Rectal smooth muscle tissue (tissue), 1 donor: Measurements from ENCODE around the gene LAP3.

Experiments
- H3K27ac ChIP-seq: one replicate; pipeline ENCODE4 v1.7.0; 2013; ENCODE audit warnings: low read depth, low read length, inconsistent platforms
- H3K27me3 ChIP-seq: one replicate; pipeline ENCODE4 v1.7.0; 2013; ENCODE audit warnings: low read length; ENCODE audit not compliant: control insufficient read depth, insufficient read depth
- H3K36me3 ChIP-seq: one replicate; pipeline ENCODE4 v1.7.0; 2013; ENCODE audit warnings: low read length; ENCODE audit not compliant: control insufficient read depth, insufficient read depth
- H3K4me1 ChIP-seq: one replicate; pipeline ENCODE4 v1.7.0; 2013; ENCODE audit warnings: low read length; ENCODE audit not compliant: control insufficient read depth, insufficient read depth
- H3K4me3 ChIP-seq: one replicate; pipeline ENCODE4 v1.7.0; 2013; ENCODE audit warnings: low read length
- H3K9ac ChIP-seq: one replicate; pipeline ENCODE4 v1.7.0; 2013; ENCODE audit warnings: low read length

Gene LAP3

DNA sequence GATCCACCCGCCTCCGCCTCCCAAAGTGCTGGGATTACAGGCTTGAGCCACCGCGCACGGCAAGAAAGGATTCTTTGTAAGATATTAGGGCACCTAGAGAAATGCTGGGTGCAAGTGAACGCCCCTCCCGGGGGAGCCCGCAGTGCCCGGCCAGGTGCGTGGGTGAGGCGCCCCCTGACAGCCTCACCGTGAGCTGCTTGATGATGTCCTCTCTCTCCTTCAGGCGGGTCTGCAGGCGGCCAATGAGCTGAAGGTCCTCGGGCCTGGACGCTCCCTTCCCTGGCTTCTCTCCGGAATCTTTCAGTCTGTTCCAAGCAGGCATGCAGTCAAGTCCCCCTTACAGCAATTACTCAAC lies 59.3 kb downstream of the LAP3 start:
- Histone ChIP-seq H3K4me3 (no peak overlapping the region), H3K9ac (no peak overlapping the region), H3K36me3 (peaks cover 14% of the 10 kb centered on the region), H3K4me1 (no peaks in the 10 kb centered on the region), H3K27me3 (no peaks in the 10 kb centered on the region), H3K27ac (no peak overlapping the region)

DNA sequence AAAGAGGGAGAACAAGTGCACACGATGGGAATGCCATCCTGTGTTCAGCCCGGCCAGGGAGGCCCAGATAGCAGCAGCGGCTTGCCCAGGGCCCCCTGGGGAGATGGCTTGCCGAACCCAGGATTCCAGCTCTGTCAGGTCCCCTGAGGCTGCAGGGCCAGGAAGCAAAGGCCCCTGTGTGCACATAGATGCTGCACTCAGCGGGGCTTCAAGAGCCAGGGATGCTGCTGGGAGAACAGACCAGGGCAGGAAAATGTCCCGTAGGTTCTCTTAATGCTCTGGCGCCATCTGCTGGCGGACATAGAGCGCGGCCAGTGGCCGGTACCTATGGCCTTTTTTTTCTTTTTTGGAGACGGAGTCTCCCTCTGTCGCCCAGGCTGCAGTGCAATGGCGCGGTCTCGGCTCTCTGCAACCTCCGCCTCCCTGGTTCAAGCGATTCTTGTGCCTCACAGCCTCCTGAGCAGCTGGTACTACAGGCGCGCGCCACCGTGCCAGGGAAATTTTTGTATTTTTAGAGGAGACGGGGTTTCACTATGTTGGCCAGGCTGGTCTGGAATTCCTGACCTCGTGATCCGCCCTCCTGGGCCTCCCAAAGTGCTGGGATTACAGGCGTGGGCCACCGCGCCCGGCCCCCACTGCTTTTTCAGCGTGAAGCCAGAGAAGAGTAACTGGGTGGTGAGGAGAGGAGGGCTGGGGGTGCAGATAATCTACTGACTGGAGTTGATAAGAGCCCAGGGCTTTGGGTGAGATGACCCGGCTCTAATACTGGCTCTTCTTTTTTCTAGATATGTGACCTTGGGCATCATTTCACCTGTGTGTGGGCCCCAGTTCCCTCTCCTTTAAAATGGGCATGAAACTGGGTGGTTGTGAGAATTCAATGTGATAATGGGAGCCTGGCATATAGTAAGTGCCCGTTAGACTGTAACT lies 60.0 kb downstream of the LAP3 start:
- peaks cover 14% of the 10 kb centered on the region for H3K36me3 ChIP-seq
- H3K27ac ChIP-seq: no peak overlapping the region
- no peaks in the 10 kb centered on the region for H3K27me3 ChIP-seq
- H3K9ac ChIP-seq: no peak overlapping the region
- no peak overlapping the region for H3K4me3 ChIP-seq
- H3K4me1 ChIP-seq: no peaks in the 10 kb centered on the region

DNA sequence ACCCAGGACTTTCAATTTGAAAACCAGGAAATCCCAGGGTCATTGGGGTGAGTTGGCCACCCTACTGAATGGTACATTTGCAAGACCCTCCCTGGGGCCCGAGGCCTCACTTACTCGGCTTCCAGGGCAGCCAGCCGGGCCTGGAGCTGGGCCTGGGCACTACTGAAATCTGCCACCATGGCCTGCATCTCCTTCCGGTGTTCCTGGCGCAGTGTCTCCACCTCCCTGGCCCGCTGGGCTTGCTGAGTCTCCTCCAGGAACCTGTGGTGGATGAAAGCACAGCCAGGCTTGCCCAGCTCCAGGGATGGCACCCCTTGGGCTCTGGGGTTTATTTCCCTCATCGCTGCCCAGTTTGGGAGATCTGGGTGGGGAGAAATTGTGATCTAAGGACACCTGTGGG lies 62.1 kb downstream of the LAP3 start:
- no peak overlapping the region for H3K9ac ChIP-seq
- peaks cover 6% of the 10 kb centered on the region for H3K36me3 ChIP-seq
- H3K4me3 ChIP-seq: no peak overlapping the region
- no peak overlapping the region for H3K27ac ChIP-seq
- H3K27me3 ChIP-seq: no peaks in the 10 kb centered on the region
- H3K4me1 ChIP-seq: no peaks in the 10 kb centered on the region

DNA sequence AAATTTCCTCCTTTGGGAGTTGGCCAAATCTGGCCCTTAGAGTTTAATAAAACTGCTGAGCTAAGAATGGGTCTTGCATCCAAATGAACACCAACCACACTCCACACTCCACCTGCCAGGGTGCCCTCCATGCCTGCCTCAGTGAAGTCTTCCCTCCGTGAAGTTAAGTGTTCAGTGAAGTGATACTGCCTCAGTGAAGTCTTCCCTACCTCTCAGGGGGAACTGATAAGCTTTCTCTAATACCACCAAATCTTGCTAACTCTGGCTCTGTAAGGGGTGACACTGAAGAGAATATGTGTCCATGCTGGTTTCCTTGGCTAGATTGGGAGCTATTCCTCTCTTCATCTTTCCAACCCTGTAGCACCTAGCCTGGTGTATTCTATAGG lies 65.4 kb downstream of the LAP3 start:
- H3K27me3 ChIP-seq: no peaks in the 10 kb centered on the region
- H3K4me3 ChIP-seq: no peak overlapping the region
- H3K27ac ChIP-seq: no peak overlapping the region
- peaks cover 3% of the 10 kb centered on the region for H3K36me3 ChIP-seq
- H3K9ac ChIP-seq: no peak overlapping the region
- no peaks in the 10 kb centered on the region for H3K4me1 ChIP-seq

DNA sequence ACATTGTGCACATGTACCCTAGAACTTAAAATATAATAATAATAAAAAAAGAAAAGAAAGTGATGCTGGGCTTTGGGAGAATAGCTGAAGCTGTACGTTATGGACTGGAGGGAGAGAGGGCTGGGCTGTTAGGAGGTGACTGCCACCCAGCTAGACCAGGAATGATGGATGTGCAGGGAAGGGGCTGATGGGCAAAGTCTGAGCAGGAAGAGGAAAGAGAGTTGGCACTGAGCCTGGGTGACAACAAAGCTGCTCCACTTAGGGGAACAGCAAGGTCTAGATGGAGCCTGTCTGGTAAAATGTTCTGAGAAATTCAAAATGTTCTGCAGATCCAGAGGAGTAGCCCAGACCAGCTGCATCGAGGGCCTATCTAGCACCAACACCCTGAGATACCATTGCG lies 69.7 kb downstream of the LAP3 start:
- Histone ChIP-seq H3K36me3 (no peaks in the 10 kb centered on the region), H3K4me1 (no peaks in the 10 kb centered on the region), H3K4me3 (no peak overlapping the region), H3K27me3 (no peaks in the 10 kb centered on the region), H3K9ac (no peak overlapping the region), H3K27ac (no peak overlapping the region)

DNA sequence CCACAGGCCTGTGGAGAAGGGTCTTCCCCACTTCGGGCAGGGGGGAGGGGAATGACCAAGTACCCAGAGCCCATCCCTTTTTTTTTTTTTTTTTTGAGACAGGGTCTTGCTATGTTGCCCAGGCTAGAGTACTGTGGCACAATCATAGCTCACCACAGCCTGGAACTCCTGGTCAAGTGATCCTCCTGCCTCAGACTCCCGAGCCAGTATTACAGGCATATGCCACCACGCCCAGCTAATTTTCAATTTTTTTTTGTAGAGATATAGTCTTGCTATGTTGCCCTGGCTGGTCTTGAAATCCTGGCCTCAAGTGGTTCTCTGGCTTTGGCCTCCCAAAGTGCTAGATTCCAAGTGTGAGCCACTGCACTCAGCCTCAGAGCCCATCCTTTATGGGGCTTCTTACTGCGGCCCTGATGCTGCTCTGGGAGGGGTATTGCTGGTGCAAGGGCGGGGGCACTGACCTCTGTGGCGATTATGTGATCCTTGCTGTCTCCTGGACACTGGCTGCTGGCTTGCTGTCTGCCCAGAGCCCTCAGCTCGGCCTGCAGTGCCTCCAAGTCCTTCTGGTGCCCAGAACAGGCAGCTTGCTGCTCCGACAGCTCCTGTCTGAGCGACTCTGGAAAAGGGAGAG lies 70.3 kb downstream of the LAP3 start:
- H3K27me3 ChIP-seq: no peaks in the 10 kb centered on the region
- H3K4me1 ChIP-seq: no peaks in the 10 kb centered on the region
- no peak overlapping the region for H3K9ac ChIP-seq
- no peaks in the 10 kb centered on the region for H3K36me3 ChIP-seq
- no peak overlapping the region for H3K27ac ChIP-seq
- no peak overlapping the region for H3K4me3 ChIP-seq

DNA sequence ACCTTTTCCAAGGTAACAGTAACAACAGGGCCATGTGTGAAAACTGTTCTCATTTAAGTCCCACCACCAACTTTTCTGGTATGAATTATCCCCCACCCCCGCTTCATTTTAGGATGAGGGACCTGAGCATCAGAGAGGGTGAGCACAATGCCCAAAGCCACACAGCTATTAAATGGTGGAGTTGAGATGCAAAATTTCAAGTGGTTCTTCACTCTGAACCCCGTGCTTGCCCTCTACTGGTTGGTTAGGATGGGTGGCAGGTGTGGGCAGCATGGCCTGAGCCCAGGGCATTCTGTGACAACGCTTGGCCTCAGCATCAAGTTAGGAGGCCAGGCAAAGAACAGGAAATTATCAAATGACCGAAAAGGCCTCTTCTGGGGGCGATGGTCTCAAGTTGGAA lies 70.9 kb downstream of the LAP3 start:
- Histone ChIP-seq H3K27ac (no peak overlapping the region), H3K27me3 (no peaks in the 10 kb centered on the region), H3K36me3 (no peaks in the 10 kb centered on the region), H3K4me3 (no peak overlapping the region), H3K9ac (no peak overlapping the region), H3K4me1 (no peaks in the 10 kb centered on the region)

DNA sequence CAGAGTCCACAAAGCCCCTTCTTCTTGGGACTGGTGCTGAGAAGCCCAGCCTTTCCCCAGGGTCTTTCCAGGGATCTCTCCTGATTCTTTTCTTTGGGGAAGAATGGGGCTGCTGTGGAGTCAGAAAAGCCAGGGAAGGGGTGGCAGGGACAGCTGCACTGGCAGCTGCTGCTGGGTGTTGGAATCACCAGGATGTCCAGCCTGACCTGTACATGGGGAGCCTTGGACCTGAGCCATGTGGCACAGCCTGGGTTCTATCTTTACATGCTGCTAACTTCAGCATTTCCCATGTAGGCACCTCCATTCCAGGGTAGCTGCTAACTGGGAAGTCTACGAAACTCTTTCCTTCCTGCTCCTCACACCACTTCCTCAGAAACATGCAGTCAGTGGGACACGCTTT lies 73.4 kb downstream of the LAP3 start:
- no peaks in the 10 kb centered on the region for H3K4me1 ChIP-seq
- H3K36me3 ChIP-seq: no peaks in the 10 kb centered on the region
- H3K27me3 ChIP-seq: no peaks in the 10 kb centered on the region
- no peak overlapping the region for H3K9ac ChIP-seq
- no peak overlapping the region for H3K27ac ChIP-seq
- no peak overlapping the region for H3K4me3 ChIP-seq

DNA sequence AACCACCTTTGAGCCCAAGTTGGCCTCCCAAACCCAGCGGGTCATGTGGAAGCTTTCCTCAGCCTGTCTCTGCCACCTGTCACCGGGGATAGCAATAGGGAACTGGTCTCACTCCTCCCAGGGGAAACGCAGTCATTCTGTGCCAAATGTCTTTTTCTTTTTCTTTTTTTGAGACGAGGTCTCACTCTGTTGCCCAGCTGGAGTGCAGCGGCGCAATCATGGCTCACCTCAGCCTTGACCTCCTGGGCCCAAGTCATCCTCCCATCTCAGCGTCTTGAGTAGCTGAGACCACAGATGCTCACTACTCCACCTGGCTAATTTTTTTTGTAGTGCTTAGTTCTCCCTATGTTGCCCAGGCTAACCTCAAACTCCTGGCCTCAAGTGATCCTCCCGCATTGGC lies 77.7 kb downstream of the LAP3 start:
- Histone ChIP-seq H3K9ac (no peak overlapping the region), H3K4me3 (no peak overlapping the region), H3K36me3 (no peaks in the 10 kb centered on the region), H3K27me3 (no peaks in the 10 kb centered on the region), H3K27ac (no peak overlapping the region), H3K4me1 (no peaks in the 10 kb centered on the region)

DNA sequence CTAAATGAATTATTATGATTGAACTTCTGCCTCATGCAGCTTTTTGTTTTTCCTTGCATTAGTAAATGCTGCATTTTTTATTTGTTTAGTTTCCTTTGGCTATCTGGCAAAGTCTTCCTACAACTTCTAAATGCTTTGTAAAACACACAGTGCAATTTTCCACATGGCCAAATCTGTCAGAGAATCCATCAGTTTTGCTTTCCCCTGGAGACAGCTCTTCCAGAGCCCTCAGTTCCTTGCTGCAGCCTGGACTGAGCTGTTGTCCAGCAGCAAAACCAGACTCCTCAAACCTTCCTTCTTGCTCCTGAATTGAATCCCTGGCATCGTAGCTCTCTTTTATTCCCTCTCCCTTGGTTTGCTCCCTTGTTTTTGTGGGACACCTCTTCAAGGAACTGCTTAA lies 80.1 kb downstream of the LAP3 start:
- H3K27ac ChIP-seq: no peak overlapping the region
- H3K36me3 ChIP-seq: no peaks in the 10 kb centered on the region
- no peaks in the 10 kb centered on the region for H3K4me1 ChIP-seq
- no peaks in the 10 kb centered on the region for H3K27me3 ChIP-seq
- H3K9ac ChIP-seq: no peak overlapping the region
- no peak overlapping the region for H3K4me3 ChIP-seq
